Osteocyte (in vitro differentiated cells): ENCODE data around the gene GPC1. TPM values are rescaled to one million over a fixed set of nuclear protein-coding genes. Genes with fewer than 3 reads are reported as not detected.
A peak's percentile ranks its signal among the peaks of the same experiment; 100 is the strongest.

Experiments used
- DNase-seq: peaks from one replicate; pipeline ENCODE4 v3.0.0; 2021; ENCODE audit warnings: mixed read lengths; ENCODE audit not compliant: unreplicated experiment; ENCODE audit errors: extremely low spot score
- H3K27ac Mint-ChIP-seq: one replicate; pipeline ENCODE4 v1.8.0; 2021; ENCODE audit warnings: mild to moderate bottlenecking, mixed read lengths; ENCODE audit not compliant: unreplicated experiment
- H3K27me3 Mint-ChIP-seq: one replicate; pipeline ENCODE4 v1.8.0; 2021; ENCODE audit warnings: mixed read lengths; ENCODE audit not compliant: unreplicated experiment
- H3K36me3 Mint-ChIP-seq: one replicate; pipeline ENCODE4 v1.8.0; 2021; ENCODE audit warnings: mixed read lengths; ENCODE audit not compliant: unreplicated experiment
- H3K4me1 Mint-ChIP-seq: one replicate; pipeline ENCODE4 v1.8.0; 2021; ENCODE audit warnings: mixed read lengths; ENCODE audit not compliant: unreplicated experiment
- H3K4me3 Mint-ChIP-seq: one replicate; pipeline ENCODE4 v1.8.0; 2021; ENCODE audit warnings: mild to moderate bottlenecking, moderate library complexity, mixed read lengths; ENCODE audit not compliant: unreplicated experiment
- H3K9me3 Mint-ChIP-seq: one replicate; pipeline ENCODE4 v1.8.0; 2021; ENCODE audit warnings: mixed read lengths; ENCODE audit not compliant: unreplicated experiment
- CTCF ChIP-seq: fragments of 200-600 bp; sonication (generic); IDR thresholded peaks from 2 replicates; pipeline ENCODE4 v1.5.0; 2021; ENCODE audit warnings: antibody characterized with exemption, mild to moderate bottlenecking, moderate library complexity
- total RNA-seq: library from RNA; stranded (reverse); gene quantifications from 2 replicates; pipeline ENCODE4 v1.2.1, GENCODE V29; 2021

The GPC1 gene
- total RNA-seq, 1 donor from 2014 or later: 148 TPM

DNA sequence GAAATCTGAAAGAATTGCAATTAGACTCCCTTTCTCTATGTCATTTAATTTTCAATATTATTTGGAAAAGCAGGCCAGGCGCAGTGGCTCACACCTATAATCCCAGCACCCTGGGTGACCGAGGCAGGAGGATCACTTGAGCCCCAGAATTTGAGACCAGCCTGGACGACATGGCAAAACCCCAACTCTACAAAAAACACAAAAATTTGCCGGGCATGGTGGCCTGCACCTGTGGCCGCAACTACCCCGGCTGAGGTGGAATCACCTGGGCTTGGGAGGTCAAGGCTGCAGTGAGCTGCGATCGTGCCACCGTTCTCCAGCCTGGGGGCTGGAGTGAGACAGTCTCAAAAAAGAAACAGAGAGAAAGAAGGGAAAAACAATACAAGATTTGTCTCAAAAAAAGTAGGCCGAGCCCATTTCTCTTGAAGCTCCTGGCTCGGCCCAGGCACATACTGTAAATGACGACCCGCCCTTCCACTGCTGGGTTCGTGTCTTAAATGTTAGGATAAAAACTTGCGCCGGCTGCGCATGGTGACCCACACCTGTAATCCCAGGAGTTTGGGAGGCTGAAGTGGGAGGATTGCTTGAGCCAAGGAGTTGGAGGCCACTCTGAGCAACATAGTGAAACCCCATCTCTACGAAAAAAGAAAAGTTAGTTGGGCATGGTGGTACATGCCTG, 31.1 kb upstream of the GPC1 start:
- no peaks in the 10 kb centered on the region for H3K9me3 Mint-ChIP-seq

DNA sequence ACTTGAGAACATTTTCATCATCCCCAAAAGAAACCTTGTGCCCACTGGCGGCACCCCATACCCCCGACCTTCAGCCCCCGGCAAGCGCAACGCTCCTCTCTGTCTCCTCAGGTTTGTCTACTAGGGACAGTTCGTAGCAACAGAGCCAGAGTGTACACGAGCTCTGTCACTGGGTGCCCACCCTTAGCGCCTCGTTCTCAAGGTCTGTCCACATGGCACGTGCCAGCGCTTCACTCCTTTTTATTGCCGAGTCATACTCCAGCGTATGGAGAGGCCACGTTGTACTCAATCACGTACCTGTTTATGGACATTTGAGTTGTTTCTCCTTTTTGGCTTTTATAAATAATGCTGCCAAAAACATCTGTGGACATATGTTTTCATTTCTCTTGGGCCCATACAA, 30.3 kb upstream of the GPC1 start:
- no peak overlapping the region for H3K27ac Mint-ChIP-seq
- no peak for TF ChIP-seq CTCF

More for the DNA sequence above, 31.1 kb upstream of the GPC1 start:
- Mint-ChIP-seq H3K27ac (no peak overlapping the region), H3K4me3 (no peak overlapping the region), H3K27me3 (peaks cover 2% of the 10 kb centered on the region), H3K4me1 (peaks cover 8% of the 10 kb centered on the region), H3K36me3 (no peaks in the 10 kb centered on the region)
- no peak for TF ChIP-seq CTCF
- DNase-seq: peak; percentile 63

DNA sequence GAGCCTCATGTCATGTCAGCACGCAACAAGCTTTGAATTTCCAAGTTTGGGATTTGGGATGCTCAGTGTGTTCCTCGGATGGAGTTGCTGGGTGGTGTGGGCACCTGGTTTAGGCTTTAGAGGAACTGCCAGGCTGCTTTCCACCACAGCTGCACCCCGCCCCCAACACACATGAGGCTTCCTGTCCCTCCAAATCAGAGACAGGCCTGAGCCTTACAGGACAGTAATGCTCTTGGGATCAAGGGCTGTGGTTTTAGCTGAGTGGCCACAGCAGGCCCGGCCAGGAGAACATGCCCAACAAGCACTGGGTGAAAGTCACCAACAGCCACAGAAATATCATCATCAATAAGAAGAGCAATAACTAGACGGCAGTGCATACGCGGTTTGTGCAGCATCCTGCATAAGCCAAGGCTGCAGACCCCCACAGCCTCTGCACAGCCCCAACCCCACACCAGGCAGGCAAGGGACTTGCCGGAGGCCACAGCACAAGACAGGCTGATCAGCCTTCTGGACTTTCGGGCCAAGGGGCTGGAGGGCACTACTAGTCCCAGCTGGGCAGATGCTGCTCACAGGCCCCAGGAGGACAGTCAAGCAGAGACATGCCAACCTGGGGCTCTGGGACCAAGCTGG, 29.7 kb upstream of the GPC1 start:
- Mint-ChIP-seq H3K27me3 (peaks cover 14% of the 10 kb centered on the region), H3K4me1 (no peaks in the 10 kb centered on the region), H3K36me3 (no peaks in the 10 kb centered on the region), H3K27ac (no peak overlapping the region), H3K4me3 (no peak overlapping the region), H3K9me3 (no peaks in the 10 kb centered on the region)
- DNase-seq: peak; percentile 73
- no peak for TF ChIP-seq CTCF

More for the DNA sequence above, 30.3 kb upstream of the GPC1 start:
- Mint-ChIP-seq H3K4me1 (peaks cover 5% of the 10 kb centered on the region), H3K9me3 (no peaks in the 10 kb centered on the region), H3K4me3 (no peak overlapping the region), H3K27me3 (peaks cover 9% of the 10 kb centered on the region), H3K36me3 (no peaks in the 10 kb centered on the region)
- peak; percentile 63 for DNase-seq

GRCh38 chr2:240407090-240407489, 28.4 kb upstream of the GPC1 start:
- H3K36me3 Mint-ChIP-seq: no peaks in the 10 kb centered on the region
- H3K4me1 Mint-ChIP-seq: no peaks in the 10 kb centered on the region
- no peak overlapping the region for H3K27ac Mint-ChIP-seq
- no peaks in the 10 kb centered on the region for H3K9me3 Mint-ChIP-seq
- no peak overlapping the region for H3K4me3 Mint-ChIP-seq
- H3K27me3 Mint-ChIP-seq: peaks cover 14% of the 10 kb centered on the region
- TF ChIP-seq CTCF: no peak
- DNase-seq: peak; percentile 21

GRCh38 chr2:240410004-240410403, 25.5 kb upstream of the GPC1 start:
- Mint-ChIP-seq H3K4me3 (no peak overlapping the region), H3K36me3 (no peaks in the 10 kb centered on the region), H3K9me3 (no peaks in the 10 kb centered on the region), H3K27ac (no peak overlapping the region), H3K4me1 (no peaks in the 10 kb centered on the region), H3K27me3 (peaks cover 14% of the 10 kb centered on the region)
- DNase-seq: no peak
- no peak for TF ChIP-seq CTCF
